Ureter (tissue), 1 donor: ENCODE data around the gene PMP22. TPM values are rescaled to one million over a fixed set of nuclear protein-coding genes. Genes with fewer than 3 reads are reported as not detected.

Experiments used
- DNase-seq: peaks from one replicate; pipeline ENCODE4 v3.0.0-alpha.2; 2020; ENCODE audit warnings: low spot score
- total RNA-seq: library from RNA; stranded (reverse); gene quantifications from one replicate; pipeline ENCODE4 v1.2.4, GENCODE V29; 2023
- donor health status: DM: yes; HTN: yes; CAD: no.

Gene PMP22
- 117 TPM for total RNA-seq

DNA sequence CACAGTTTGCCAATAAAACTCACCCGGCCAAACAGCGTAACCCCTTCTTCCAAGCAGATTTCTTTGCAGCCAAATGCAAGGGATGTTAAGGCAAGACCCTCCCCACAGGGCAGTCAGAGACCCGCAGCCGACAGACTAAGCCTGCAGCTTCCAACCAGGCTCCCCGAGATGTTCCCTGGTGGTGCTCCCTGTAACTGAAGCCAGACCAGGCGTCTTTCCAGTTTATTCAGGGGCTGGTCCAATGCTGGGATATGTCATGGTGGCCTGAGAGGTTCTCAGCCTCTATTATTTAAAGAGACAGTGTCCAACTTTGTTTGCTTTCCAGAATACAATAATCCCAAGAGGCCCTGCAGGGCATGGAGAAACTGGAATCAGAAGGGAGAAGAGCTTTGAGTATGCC is at the start of gene PMP22:
Gene PMP22 (minus strand): TSS at position 196 of the 400 bp plus-strand sequence. CDS start 4,599 bp downstream, outside the sequence.
- peak; percentile 67 for DNase-seq

DNA sequence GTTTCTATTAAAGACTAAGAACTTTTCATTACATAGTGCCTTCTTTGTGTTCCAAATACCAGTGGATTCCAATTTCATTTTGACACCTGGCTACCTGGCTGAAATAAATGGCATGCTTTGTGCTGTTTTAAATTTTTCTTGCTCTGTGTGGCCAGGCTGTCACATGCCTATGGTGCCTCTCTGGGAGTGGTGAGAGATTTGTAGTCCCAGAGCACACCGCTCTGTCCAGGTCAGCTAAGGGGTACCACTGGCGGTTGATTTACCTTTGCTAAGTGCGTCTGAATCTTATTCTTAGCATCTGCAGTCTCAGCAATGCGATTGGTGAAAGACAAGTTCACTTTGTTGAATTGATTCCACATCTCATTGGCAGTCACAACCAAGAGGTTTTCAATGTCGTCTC is 46.9 kb upstream of the PMP22 start:
- DNase-seq: no peak

DNA sequence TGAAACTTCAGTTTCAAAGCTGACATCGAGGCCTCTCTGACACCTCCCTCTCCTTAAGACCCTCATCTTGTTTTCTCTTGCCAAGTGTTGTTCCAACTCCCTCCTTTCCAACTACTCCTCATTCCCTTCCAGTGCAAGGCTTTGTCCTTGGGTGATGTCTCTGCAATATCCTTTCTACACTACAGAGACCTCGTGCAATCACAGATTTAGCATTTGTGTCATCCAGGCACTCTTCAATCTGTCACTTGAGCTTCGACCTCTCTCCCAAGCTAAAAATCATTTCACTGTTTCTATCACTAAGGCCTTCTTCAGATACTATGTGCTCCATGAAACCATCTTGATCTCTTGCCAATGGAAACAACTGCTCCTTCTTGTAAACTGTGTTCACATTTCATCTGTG is 44.7 kb upstream of the PMP22 start:
- DNase-seq: no peak

DNA sequence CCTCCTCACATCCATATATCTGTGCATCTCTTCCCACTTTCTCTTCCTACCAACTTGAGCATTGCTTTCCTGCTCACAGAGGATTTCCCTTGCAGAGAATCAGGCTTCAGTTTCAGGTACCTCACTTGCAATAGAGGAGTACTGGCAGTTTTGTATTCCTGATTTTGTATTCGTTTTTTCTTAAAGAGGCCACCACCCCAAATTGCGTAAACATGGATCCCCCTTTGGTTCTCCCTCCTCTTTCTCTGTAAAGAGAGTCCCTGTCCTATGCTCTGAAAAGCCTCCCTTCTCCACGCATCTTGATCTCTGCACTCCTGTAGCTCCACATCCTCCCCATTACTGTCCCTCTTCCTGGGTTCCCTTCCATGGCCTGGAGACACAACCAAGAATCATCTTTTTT is 44.1 kb upstream of the PMP22 start:
- no peak for DNase-seq

DNA sequence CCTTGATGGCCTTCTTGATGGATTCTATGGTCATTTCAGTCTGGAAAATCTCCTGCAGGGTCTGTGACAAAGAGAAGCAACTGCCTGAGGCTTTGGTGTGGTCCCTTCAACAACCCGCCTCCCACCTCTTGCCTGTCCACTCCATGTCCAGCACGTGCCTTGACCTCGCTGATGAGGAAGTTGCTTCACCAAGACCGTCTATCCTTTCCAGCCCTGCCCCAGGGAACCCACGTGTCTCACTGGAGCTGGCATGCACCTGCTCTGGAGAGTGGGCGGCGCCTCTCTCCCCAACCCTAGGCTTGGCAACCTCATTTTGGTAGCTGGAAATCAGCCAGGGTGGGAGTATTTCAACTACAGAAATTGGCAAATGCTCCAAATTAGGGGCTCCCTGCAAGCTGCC is 43.6 kb upstream of the PMP22 start:
- no peak for DNase-seq

DNA sequence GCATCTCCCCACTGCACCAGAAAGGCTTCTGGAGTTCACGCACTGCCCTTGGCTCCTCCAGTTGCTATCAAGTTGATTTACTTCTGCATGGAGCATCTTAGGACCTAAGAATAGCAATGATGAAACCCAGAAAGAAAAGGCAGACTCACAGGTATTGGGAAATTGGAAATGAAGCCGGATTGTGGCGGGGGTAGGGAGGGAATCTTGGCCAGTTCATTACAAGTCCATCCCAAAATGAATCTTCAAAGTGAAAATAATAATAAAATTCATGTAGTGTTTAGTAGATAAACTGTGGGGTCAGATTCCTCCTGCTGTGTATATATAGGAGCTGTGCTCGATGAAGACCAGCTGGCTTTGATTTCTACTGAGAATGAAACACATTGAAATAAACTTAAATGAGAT is 42.6 kb upstream of the PMP22 start:
- peak; percentile 67 for DNase-seq

DNA sequence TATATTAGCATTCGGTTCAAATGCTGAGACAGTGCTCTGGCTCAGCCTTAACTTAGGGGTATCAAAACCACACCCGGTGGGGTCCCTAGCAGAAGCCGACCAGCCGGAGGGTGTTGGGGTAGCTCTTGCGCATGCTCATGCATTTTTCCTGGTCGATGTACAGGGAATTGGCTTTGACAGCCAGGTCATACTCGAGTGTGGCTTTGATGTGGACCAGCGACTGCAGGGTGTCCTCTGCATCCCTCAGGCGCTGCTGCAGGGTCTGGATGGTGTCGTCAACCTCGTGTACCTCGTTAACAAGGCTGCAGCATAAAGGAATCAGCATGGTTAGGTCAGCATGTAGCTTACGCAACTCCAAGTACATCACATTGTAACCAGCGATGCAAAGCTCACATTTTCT is 38.7 kb upstream of the PMP22 start:
- DNase-seq: no peak

DNA sequence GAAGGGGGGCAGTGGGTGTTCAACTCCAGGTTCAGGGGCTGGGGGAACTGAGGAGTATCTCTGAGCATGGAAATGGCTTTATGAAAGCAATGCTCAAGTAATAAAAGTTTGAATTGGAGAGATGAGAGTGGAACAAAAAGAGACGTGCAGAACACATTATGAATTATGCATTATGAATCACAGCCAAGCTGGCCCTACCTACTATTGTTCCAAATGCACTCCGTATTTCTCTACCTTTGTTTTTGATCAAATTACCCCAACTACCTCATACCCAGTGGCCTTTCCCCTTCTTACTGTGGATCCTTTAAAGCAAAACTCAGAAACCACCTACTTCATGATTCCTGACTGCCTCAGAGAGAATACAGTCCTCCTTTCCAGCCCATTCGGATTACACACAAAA is 38.1 kb upstream of the PMP22 start:
- DNase-seq: no peak

DNA sequence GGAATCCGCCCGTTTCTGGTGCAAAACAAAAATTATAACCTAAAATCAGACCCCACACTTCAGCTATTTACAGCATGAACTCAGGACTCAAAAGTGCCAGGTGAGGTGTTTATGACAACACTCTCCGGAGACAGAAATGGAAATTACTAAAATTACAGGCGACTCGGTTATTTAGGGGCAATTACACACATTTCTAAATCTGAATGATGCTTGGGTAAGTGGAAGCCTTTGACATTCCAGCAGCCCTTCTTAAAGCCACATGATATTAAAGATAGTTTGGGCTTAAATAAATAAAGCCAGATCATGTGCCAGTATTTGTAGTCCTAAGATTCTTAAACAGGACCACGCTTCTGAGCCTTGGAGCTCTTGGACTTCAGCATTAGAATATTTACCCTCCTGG is 36.7 kb upstream of the PMP22 start:
- DNase-seq: no peak

DNA sequence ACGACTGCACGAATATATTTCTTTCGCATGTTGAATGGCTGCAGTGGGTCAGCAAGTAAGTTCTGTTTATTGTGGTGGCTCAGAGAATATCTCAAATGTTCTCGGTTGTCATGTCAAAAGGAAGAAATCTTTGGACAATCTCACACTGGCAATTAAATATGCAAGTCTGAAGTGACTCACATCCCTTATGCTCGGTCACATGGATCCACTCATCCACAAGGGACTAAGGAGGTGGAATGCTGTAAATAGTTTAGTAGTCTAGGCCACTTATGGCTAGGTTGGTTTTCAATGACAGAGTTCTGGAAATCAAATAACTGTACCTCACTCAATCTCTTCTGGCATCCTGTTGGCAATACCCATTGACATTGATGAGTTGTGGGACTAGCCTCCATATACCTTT is 33.0 kb upstream of the PMP22 start:
- no peak for DNase-seq

DNA sequence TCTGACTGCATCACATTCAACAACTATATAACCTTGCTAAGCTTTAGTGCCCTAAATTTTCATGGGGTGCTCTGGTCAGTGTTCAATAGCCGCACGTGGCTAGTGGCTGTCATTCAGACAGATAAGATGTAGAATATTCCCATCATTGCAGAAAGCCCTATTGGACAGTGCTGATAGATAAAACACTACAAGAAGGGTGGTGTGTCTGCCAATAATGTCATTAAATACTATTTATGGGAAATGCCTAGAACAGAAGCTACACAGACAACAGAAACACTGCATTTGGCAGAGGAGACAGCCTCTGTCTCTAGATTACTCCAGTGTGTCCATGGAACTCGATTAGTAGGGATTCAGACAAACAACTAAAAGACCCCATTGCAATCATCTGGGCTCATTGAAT is 28.4 kb upstream of the PMP22 start:
- no peak for DNase-seq

DNA sequence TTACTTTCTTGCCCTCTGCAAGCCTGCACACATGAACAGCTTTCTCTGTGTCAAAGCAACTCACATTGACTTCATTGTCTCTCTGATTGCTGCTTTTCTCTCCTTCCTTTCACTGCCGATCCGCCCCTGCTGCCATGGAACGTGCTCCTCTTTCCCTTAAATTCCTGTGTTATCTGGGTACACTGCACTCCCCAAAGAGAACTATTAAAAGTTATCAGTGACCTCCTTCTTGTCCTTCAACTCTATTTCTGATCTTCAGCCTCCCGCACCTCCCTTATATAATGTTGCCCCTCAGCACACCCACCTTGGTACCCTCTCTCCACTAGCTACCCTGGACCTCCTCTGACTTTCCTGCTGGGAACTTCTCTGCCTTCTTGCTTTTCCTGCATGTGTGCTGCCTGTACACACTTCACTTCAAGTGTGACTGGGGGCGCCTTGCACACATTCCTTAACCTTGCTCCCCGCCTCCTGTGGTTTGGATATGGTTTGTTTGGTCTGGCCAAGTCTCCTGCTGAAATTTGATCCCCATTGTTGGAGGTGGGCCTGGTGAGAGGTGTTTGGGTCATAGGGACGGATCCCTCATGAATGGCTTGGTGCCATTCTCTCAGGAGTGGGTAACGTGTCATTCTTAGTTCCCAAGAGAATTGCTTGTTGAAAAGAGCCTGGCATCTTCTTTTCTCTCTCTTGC is 26.7 kb upstream of the PMP22 start:
- no peak for DNase-seq

DNA sequence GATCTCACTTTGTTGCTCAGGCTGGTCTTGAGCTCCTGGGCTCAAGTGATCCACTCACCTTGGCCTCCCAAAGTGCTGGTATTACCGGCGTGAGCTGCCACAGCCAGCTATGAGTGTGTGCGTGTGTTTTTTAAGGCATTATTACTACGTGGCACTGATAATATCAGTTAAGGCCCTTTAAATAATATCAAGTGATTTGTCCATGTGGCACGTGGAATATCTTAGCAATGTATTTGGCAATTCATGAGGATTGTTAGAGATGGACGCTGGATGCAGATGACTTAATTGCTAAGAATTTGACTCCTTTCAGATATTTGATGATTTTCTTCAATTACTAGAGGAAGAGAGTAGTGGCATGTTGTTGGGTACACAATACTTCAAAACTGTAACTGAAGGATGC is 25.5 kb upstream of the PMP22 start:
- DNase-seq: no peak

DNA sequence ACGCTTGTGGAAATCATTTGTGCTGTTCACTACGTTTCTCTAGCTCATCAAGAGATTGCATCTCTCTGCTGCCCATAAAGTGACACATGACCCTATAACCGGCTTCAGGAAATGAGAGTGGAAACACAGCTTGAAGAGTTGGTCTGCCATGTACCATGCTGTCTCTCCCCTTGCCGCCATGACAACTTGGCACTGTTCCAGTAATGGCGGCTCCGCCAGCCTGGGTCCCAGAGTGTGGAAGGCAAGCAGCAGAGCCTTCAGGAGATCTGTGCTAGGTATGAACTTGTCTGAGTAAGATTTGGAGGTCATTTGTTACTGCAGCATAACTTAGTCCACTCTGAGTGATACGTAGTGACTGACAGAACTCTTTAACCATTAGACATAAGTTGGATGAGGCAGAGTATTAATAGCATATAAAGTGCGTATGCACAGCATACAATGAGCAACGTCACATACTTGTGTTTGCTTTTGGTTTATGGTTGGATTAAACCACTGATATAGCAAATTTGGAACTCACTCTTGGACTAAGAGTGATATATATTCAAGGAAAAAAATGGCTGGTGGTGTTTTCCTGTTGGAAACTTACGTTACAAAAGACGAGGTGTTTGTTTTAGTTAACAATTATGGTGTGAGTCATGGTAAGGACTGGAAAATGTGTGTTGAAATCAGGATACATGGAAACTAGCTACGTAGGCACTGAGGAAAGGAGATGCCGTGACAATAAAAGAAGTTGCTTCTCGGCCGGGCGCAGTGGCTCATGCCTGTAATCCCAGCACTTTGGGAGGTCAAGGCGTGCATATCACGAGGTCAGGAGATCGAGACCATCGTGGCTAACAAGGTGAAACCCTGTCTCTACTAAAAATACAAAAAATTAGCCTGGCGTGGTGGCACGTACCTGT is 24.4 kb upstream of the PMP22 start:
- no peak for DNase-seq

DNA sequence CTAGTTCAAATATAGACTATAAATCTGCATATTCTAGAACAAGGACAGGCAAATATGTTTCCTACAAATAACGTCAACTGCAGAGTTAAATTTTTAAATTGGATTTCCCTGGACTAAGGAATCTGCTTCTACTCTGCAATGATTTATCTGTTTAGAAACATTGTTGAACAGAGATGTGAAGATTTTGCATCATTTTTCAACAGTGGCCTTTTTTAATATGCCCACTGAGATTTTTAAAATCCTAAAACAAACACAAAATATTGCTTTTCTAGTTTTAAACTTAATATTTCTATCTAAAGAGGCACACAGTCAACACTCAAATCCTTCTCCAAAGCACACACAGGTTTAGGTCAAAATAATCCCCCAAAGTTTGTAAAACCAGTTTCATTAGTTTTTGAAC is 23.7 kb upstream of the PMP22 start:
- no peak for DNase-seq

DNA sequence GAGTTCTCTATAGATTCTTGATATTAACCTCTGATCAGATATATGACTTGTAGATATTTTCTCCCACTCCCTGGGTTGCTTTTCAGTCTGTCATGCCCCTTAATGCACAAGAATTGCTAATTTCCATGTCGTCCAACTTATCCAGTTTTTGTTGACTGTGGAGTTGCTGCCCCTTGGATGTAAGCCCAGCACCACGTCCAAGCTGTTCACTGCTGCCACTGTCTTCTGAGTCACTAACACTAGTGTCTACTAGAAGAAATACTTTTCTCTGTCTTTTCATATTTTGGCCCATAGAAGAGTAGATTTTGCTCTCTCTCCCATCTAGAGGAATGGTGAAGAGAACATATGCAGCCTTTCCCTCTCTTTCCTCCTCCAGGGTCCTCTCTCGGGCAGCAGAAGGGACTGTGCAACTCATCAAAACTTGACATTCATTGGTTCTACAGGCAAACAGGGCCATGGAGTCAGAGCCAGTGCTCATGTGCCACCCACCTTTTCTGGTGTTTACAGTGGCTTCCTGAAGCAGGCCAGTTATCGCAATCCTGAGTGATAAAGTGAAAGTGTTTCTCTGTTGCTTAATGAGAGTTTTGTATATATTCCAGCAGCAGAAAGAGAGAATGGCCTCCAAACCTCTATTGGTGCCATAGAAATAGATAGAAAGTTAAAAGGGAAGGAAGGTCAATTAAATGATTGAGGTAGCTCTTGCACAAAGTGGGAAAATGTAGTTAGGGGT is 22.6 kb upstream of the PMP22 start:
- DNase-seq: no peak

DNA sequence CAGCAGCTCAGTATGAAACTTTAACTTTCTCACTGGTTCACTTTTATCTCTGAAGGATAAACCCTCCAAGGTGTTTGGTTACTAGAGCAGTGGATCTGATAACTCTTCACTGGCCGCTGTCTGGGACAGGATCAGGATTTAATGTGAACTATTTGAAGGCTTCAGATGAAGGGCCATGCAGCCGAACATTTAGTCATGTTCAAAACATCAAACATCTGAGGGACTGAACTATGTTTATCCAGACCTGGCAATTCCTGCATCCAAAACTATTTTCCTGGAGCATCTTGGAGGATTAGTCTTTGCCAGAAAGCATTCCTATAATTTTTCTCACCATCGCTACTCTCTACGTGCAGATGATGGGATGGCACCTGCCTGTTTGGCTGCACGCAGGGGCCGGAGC is 20.3 kb upstream of the PMP22 start:
- no peak for DNase-seq

DNA sequence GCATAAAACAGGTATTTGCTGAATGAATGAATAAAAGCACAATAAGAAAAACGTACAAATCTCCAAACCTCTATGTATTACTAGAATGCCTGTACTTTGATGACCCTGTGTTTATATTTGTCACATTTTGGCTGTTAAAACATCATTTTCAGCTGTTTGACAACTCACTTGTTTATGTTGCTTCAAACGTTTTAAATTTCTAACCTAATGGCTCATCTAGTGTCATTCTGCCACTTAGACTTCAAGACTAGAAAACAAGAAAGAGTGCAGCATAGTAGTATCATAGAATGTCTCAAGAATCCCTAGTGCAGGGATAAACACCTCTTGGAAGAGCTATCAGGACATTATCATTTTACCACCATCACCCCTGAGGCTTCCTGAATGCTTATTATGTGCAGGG is 19.4 kb upstream of the PMP22 start:
- no peak for DNase-seq

DNA sequence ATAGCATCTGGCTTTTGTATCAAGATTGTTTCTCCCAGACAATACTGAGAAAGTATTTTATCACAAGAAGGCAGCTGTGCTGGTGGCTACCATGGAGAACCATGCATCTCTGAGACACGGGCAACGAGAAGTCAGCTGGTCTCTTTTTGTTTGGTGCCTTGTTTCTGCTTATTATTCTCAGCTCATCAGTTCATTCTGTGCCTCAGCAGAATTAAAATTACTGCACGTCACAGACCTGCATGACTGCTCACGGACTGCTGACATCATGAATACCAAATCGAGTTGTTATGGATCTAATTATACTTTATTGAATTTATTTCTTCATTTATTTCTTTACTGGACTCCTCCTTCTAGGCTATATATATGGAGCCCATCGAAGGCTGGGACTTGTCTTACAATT is 19.0 kb upstream of the PMP22 start:
- no peak for DNase-seq

DNA sequence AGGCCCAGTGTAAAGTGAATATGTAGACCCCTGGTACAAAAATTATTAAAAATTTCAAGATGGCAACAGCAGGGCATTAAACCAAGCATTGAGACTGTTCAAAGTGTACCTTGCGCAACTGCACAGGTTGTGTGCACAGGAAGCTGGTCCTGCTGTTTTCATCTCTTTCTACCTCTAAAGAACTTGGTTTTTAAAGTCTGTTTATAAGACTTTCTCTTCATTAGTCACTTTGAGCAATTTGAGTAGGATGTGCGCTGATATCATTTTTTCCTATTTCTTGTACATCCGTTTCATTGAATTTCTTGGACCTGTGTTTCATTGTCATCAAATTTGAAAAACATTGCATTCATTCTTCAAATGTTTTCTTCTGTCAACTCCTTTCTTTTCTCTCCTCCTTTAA is 16.8 kb upstream of the PMP22 start:
- no peak for DNase-seq

DNA sequence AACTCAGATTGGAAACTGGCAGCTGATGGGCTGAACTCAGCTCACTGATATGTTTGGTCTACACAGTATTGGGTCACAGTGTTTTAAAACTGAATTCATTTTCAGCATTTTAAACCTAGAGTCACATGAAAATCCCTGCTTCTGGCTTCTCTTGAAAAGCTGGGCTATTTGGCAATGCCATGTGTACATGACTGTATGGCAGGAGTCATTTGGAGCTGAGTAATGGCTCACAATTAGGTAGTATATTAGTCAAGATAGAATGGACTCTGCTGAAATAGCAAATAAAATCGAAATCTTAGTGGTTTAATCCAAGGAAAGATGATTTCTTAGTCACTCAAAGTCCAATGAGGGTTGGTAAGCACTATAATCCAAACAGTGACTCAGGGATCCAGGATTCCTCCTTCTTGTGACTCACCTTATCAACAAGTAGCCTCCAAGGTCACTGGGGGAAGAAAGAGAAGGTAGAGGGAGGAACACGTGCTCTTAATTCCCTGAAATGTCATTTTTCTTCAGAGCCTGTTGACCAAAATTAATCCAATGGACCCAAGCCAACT is 13.9 kb upstream of the PMP22 start:
- DNase-seq: no peak

DNA sequence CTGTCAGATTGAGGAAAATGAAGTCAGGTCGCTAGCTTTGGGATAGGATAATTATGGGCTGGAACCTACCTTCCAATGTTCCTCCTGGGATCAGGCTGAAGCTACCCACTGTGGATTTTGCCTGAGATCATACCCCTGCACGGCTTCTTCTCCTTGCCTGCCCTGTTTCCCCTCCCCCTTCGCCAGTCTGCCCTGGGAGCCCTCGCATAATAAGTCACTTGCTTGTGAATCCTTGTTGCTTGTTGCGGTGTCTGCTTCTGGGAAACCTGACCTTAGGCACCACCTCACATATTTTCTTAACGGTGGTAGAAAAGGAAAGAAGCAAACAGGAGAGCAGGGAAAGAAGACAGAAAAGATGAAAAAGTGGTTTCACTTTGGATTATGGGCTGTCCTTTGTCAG is 13.3 kb upstream of the PMP22 start:
- DNase-seq: no peak
